ENCODE measurements around the gene RNF183.

Gene RNF183

GRCh38 chr9:113326230-113326629 is 23.1 kb upstream of the RNF183 start:
- no peak for DNase-seq
- no peak overlapping the region for H3K18ac ChIP-seq (ENCODE audit: low read depth in 1 of 2, low read length in 2 of 2)
- no peak overlapping the region for H2BK5ac ChIP-seq (ENCODE audit: low read depth, low read length, poor library complexity, severe bottlenecking)
- no peaks in the 10 kb centered on the region for H3K4me1 ChIP-seq (ENCODE audit: control insufficient read depth, insufficient read depth, low read depth, low read length)
- no peaks in the 10 kb centered on the region for H3K79me1 ChIP-seq (replicated peaks; ENCODE audit: low read length, poor library complexity, severe bottlenecking)
- H3K27me3 ChIP-seq (ENCODE audit: control insufficient read depth in 1 of 2, insufficient read depth in 1 of 2, low read length in 2 of 2) = peaks cover 0 to 6% of the 10 kb centered on the region in 2 experiments
- WGBS = 96% methylated on average over 3 of the region's 4 CpGs
- no peak overlapping the region for H3K4me2 ChIP-seq (ENCODE audit: low read length, poor library complexity, severe bottlenecking)
- H3K4ac ChIP-seq (ENCODE audit: low read depth in 1 of 2, low read length in 2 of 2) = no peak overlapping the region
- no peak overlapping the region for H3K23ac ChIP-seq (ENCODE audit: low read length in 2 of 2)
- no peak overlapping the region for H3K27ac ChIP-seq (ENCODE audit: low read length, poor library complexity, severe bottlenecking)
- H3K36me3 ChIP-seq (ENCODE audit: control insufficient read depth in 1 of 2, insufficient read depth in 2 of 2, low read depth in 1 of 2, low read length in 2 of 2) = peaks cover 0 to 31% of the 10 kb centered on the region in 2 experiments
- H2BK15ac ChIP-seq (ENCODE audit: low read depth, poor library complexity, severe bottlenecking) = no peak overlapping the region
- no peak overlapping the region for H3K4me3 ChIP-seq (ENCODE audit: insufficient read depth in 1 of 2, low read depth in 1 of 2, low read length in 2 of 2)
- H2BK12ac ChIP-seq (ENCODE audit: low read length in 2 of 2) = no peak overlapping the region
- no peak overlapping the region for H3K14ac ChIP-seq (ENCODE audit: low read length in 2 of 2)
- H2AFZ ChIP-seq (ENCODE audit: low read depth, low read length) = no peak overlapping the region
- H3K9ac ChIP-seq (ENCODE audit: low read length) = no peak overlapping the region
- H4K91ac ChIP-seq (ENCODE audit: low read length) = no peak overlapping the region
- H2BK120ac ChIP-seq (ENCODE audit: low read depth, low read length) = no peak overlapping the region
- H2AK5ac ChIP-seq (ENCODE audit: low read length, severe bottlenecking) = no peak overlapping the region
- no peaks in the 10 kb centered on the region for H3K9me3 ChIP-seq (ENCODE audit: control insufficient read depth, low read length)
- H4K8ac ChIP-seq (ENCODE audit: low read length) = no peak overlapping the region

- Histone ChIP-seq H3K4me3 (ENCODE audit: insufficient read depth in 1 of 2, low read depth in 1 of 2, low read length in 2 of 2) (no peak overlapping the region), H3K9me3 (ENCODE audit: control insufficient read depth, low read length) (no peaks in the 10 kb centered on the region), H3K79me1 (replicated peaks; ENCODE audit: low read length, poor library complexity, severe bottlenecking) (no peaks in the 10 kb centered on the region), H3K23ac (ENCODE audit: low read length in 2 of 2) (no peak overlapping the region), H3K9ac (ENCODE audit: low read length) (no peak overlapping the region), H3K4me2 (ENCODE audit: low read length, poor library complexity, severe bottlenecking) (no peak overlapping the region), H3K4ac (ENCODE audit: low read depth in 1 of 2, low read length in 2 of 2) (no peak overlapping the region), H2AFZ (ENCODE audit: low read depth, low read length) (no peak overlapping the region), H2BK5ac (ENCODE audit: low read depth, low read length, poor library complexity, severe bottlenecking) (no peak overlapping the region), H3K27me3 (ENCODE audit: control insufficient read depth in 1 of 2, insufficient read depth in 1 of 2, low read length in 2 of 2) (peaks cover 0 to 13% of the 10 kb centered on the region in 2 experiments), H2BK12ac (ENCODE audit: low read length in 2 of 2) (no peak overlapping the region), H3K27ac (ENCODE audit: low read length, poor library complexity, severe bottlenecking) (no peak overlapping the region), H3K18ac (ENCODE audit: low read depth in 1 of 2, low read length in 2 of 2) (no peak overlapping the region), H4K8ac (ENCODE audit: low read length) (no peak overlapping the region), H2AK5ac (ENCODE audit: low read length, severe bottlenecking) (no peak overlapping the region), H3K36me3 (ENCODE audit: control insufficient read depth in 1 of 2, insufficient read depth in 2 of 2, low read depth in 1 of 2, low read length in 2 of 2) (peaks cover 0 to 46% of the 10 kb centered on the region in 2 experiments), H2BK120ac (ENCODE audit: low read depth, low read length) (no peak overlapping the region), H3K14ac (ENCODE audit: low read length in 2 of 2) (no peak overlapping the region), H2BK15ac (ENCODE audit: low read depth, poor library complexity, severe bottlenecking) (no peak overlapping the region), H3K4me1 (ENCODE audit: control insufficient read depth, insufficient read depth, low read depth, low read length) (no peaks in the 10 kb centered on the region), H4K91ac (ENCODE audit: low read length) (no peak overlapping the region)
- 84% methylated on average over 6 of the region's 6 CpGs for WGBS
- no peak for DNase-seq
Observed at GRCh38 chr9:113322671-113323070, 19.5 kb upstream of the RNF183 start.

DNA sequence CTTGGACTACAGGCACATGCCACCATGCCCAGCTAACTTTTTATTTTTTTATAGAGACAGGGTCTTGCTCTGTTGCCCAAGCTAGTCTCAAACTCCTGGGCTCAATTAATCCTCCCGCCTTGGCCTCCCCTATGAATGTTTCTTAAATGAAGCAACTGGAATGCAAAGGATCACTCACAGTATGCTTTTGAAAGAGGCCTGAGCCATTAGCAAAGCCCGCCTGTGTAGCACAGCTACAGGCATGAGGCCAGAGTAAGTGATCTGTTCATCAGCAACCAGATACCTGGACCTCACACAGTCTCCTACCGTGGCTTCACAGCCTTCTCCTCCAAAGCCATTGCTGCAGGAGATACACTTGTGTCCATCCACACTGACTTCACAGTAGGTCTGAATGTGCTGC is 16.9 kb upstream of the RNF183 start:
- H3K4me1 ChIP-seq (ENCODE audit: control insufficient read depth, insufficient read depth, low read depth, low read length) = no peaks in the 10 kb centered on the region
- DNase-seq = no peak
- H2BK15ac ChIP-seq (ENCODE audit: low read depth, poor library complexity, severe bottlenecking) = no peak overlapping the region
- H4K8ac ChIP-seq (ENCODE audit: low read length) = no peak overlapping the region
- no peak overlapping the region for H3K4ac ChIP-seq (ENCODE audit: low read depth in 1 of 2, low read length in 2 of 2)
- no peak overlapping the region for H3K4me3 ChIP-seq (ENCODE audit: insufficient read depth in 1 of 2, low read depth in 1 of 2, low read length in 2 of 2)
- H2BK5ac ChIP-seq (ENCODE audit: low read depth, low read length, poor library complexity, severe bottlenecking) = no peak overlapping the region
- H3K14ac ChIP-seq (ENCODE audit: low read length in 2 of 2) = no peak overlapping the region
- H2AFZ ChIP-seq (ENCODE audit: low read depth, low read length) = no peak overlapping the region
- WGBS = over 99% methylated on average over 3 of the region's 3 CpGs
- no peak overlapping the region for H3K4me2 ChIP-seq (ENCODE audit: low read length, poor library complexity, severe bottlenecking)
- H3K23ac ChIP-seq (ENCODE audit: low read length in 2 of 2) = no peak overlapping the region
- H3K18ac ChIP-seq (ENCODE audit: low read depth in 1 of 2, low read length in 2 of 2) = no peak overlapping the region
- no peak overlapping the region for H2AK5ac ChIP-seq (ENCODE audit: low read length, severe bottlenecking)
- no peak overlapping the region for H3K9ac ChIP-seq (ENCODE audit: low read length)
- no peaks in the 10 kb centered on the region for H3K79me1 ChIP-seq (replicated peaks; ENCODE audit: low read length, poor library complexity, severe bottlenecking)
- peaks cover 0 to 13% of the 10 kb centered on the region in 2 experiments for H3K27me3 ChIP-seq (ENCODE audit: control insufficient read depth in 1 of 2, insufficient read depth in 1 of 2, low read length in 2 of 2)
- no peak overlapping the region for H2BK120ac ChIP-seq (ENCODE audit: low read depth, low read length)
- H3K9me3 ChIP-seq (ENCODE audit: control insufficient read depth, low read length) = no peaks in the 10 kb centered on the region
- no peak overlapping the region for H3K27ac ChIP-seq (ENCODE audit: low read length, poor library complexity, severe bottlenecking)
- no peak overlapping the region for H4K91ac ChIP-seq (ENCODE audit: low read length)
- peaks cover 0 to 55% of the 10 kb centered on the region in 2 experiments for H3K36me3 ChIP-seq (ENCODE audit: control insufficient read depth in 1 of 2, insufficient read depth in 2 of 2, low read depth in 1 of 2, low read length in 2 of 2)
- H2BK12ac ChIP-seq (ENCODE audit: low read length in 2 of 2) = no peak overlapping the region

DNA sequence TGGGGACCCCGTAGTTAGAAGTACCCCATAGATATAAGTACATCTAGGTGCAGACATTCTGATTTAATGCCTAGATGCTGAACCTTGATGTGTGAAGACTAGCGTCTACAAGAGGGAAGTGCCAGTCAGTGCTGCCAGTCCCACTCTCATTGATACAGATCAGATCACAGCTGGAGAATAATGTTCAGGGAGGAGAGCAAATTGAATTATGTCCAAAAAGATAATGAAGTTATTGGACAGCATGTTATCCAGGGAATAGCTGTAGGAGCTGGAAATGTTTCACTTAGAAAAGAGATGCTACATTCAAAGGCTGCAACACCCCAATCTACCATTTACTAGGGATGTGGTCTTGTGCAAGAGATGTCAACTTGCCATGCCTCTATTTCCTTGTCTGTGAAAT is 15.9 kb upstream of the RNF183 start:
- 61% methylated on average over 2 of the region's 2 CpGs for WGBS

More for the DNA sequence above, 15.9 kb upstream of the RNF183 start:
- no peak overlapping the region for H2BK5ac ChIP-seq (ENCODE audit: low read depth, low read length, poor library complexity, severe bottlenecking)
- H2AFZ ChIP-seq (ENCODE audit: low read depth, low read length) = no peak overlapping the region
- H3K36me3 ChIP-seq (ENCODE audit: control insufficient read depth in 1 of 2, insufficient read depth in 2 of 2, low read depth in 1 of 2, low read length in 2 of 2) = peaks cover 0 to 55% of the 10 kb centered on the region in 2 experiments
- no peak overlapping the region for H3K9ac ChIP-seq (ENCODE audit: low read length)
- no peak overlapping the region for H2BK15ac ChIP-seq (ENCODE audit: low read depth, poor library complexity, severe bottlenecking)
- no peaks in the 10 kb centered on the region for H3K9me3 ChIP-seq (ENCODE audit: control insufficient read depth, low read length)
- no peak overlapping the region for H3K18ac ChIP-seq (ENCODE audit: low read depth in 1 of 2, low read length in 2 of 2)
- peaks cover 0 to 13% of the 10 kb centered on the region in 2 experiments for H3K27me3 ChIP-seq (ENCODE audit: control insufficient read depth in 1 of 2, insufficient read depth in 1 of 2, low read length in 2 of 2)
- H4K8ac ChIP-seq (ENCODE audit: low read length) = no peak overlapping the region
- no peak overlapping the region for H3K4me2 ChIP-seq (ENCODE audit: low read length, poor library complexity, severe bottlenecking)
- no peak overlapping the region for H3K23ac ChIP-seq (ENCODE audit: low read length in 2 of 2)
- no peaks in the 10 kb centered on the region for H3K79me1 ChIP-seq (replicated peaks; ENCODE audit: low read length, poor library complexity, severe bottlenecking)
- no peaks in the 10 kb centered on the region for H3K4me1 ChIP-seq (ENCODE audit: control insufficient read depth, insufficient read depth, low read depth, low read length)
- no peak overlapping the region for H3K4ac ChIP-seq (ENCODE audit: low read depth in 1 of 2, low read length in 2 of 2)
- H3K4me3 ChIP-seq (ENCODE audit: insufficient read depth in 1 of 2, low read depth in 1 of 2, low read length in 2 of 2) = no peak overlapping the region
- H4K91ac ChIP-seq (ENCODE audit: low read length) = no peak overlapping the region
- H2AK5ac ChIP-seq (ENCODE audit: low read length, severe bottlenecking) = no peak overlapping the region
- H3K27ac ChIP-seq (ENCODE audit: low read length, poor library complexity, severe bottlenecking) = no peak overlapping the region
- H2BK120ac ChIP-seq (ENCODE audit: low read depth, low read length) = no peak overlapping the region
- no peak overlapping the region for H2BK12ac ChIP-seq (ENCODE audit: low read length in 2 of 2)
- DNase-seq = no peak
- H3K14ac ChIP-seq (ENCODE audit: low read length in 2 of 2) = no peak overlapping the region
